Testis (tissue), 2 donors: Measurements from ENCODE around the gene PREB.

Experiments
- CTCF ChIP-seq, 3 experiments: fragments of 450-650 bp in 2 of 3; fragments of 200-600 bp in 1 of 3; sonication (generic) in 1 of 3; IDR thresholded peaks; one replicate each; pipeline ENCODE4 v1.5.1; 2016 to 2019; ENCODE audit warnings: antibody characterized with exemption in 3 of 3, mild to moderate bottlenecking in 2 of 3, moderate library complexity in 1 of 3
- POLR2A ChIP-seq: fragments of 450-650 bp; IDR thresholded peaks from one replicate; pipeline ENCODE4 v1.6.1; 2017; ENCODE audit warnings: antibody characterized with exemption, mild to moderate bottlenecking, moderate library complexity

DNA sequence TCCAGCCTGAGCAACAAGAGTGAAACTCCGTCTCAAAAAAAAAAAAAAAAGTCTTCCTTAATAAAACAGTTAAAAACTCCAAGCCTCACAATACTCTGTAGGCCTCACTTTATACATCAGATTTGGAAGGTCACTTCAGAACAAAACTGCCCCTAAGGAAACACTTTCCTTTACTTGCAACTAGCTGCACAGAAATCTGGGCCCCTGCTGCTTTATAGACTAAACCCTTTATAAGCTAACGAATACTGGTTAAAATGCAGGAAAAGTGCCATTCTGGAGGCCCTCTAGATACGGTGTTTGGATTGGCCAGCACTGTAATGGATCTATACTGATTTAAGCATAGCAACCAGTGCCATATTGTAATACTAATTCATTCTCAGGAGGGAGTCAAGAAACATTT lies 9.3 kb downstream of the PREB start:
- no peak for TF ChIP-seq CTCF (IDR thresholded peaks at IDR 0.05)
- TF ChIP-seq POLR2A, result no peak
